ENCODE results near the gene RUNX1.

RUNX1 gene

GRCh38 chr21:34830386-34831170, 218.5 kb downstream of the RUNX1 start:
- TF ChIP-seq GATA2 (IDR thresholded peaks at IDR 0.05; ENCODE audit: low read depth, low read length), result no peak
- TF ChIP-seq GATA3 (IDR thresholded peaks at IDR 0.05; ENCODE audit: low read depth, low read length), result no peak

DNA sequence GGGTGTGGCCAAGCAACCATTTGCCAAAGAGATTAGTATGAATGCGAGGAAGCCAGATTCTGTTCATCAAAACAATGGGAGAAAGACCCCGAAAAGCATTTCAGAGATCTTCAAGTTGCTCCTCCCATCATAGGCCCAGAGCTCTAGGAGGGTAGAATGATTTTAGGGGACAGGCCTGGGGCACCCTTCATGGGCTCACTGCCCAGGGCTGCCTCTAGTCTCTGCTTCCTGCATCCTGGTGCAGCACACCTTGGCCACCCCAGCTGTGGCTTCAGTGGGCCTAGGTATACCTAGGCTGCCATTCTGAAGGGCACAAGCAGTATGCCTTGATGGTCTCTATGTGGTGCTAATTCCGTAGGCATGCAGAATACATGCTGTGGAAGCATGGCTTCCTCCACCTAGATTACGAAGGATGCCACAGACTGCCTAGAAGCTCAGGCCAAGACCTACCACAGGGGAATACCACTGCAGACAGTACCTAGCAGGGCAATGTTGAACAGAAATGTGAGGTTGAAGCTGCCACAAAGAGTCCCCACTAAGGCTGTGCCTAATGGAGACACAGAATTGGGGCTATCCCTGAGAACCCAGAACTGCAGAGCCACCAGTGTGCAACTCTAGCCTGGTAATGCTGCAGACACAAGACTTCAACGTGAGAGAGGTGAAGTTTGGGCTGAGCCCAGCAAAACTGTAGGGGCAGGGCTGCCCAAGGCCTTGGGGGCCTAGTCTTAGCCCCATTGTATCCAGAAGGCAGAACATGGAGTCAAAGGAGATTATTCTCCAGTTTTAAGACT, 221.5 kb downstream of the RUNX1 start:
- TF ChIP-seq GATA3 (IDR thresholded peaks at IDR 0.05; ENCODE audit: low read depth, low read length) (no peak), GATA2 (IDR thresholded peaks at IDR 0.05; ENCODE audit: low read depth, low read length) (no peak)

- no peak for TF ChIP-seq GATA3 (IDR thresholded peaks at IDR 0.05; ENCODE audit: low read depth, low read length)
- no peak for TF ChIP-seq GATA2 (IDR thresholded peaks at IDR 0.05; ENCODE audit: low read depth, low read length)
These were observed 222.3 kb downstream of the RUNX1 start for GRCh38 chr21:34826836-34827235.

- TF ChIP-seq GATA3 (IDR thresholded peaks at IDR 0.05; ENCODE audit: low read depth, low read length) (no peak), GATA2 (IDR thresholded peaks at IDR 0.05; ENCODE audit: low read depth, low read length) (no peak)
These were observed 223.1 kb downstream of the RUNX1 start for GRCh38 chr21:34825948-34826548.

DNA sequence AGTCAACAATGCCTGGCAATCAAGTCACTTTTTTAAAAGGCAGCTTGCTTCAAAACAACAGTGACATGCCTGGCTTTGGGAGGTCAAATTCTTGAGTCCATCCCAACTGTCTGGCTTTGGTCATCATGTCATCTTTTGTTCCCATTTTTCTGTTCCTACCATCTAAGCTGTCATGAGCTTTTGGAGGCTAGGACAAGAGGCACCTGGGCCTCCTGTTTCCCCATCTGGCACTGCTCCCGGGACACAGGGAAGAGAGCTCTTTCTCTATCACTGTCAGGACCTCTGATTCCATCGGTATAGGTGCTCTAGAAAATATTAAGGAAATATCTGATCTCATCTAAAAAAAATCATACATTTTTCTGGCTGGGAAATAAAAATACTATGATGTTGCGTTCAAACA, 224.0 kb downstream of the RUNX1 start:
- TF ChIP-seq GATA2 (IDR thresholded peaks at IDR 0.05; ENCODE audit: low read depth, low read length) (no peak), GATA3 (IDR thresholded peaks at IDR 0.05; ENCODE audit: low read depth, low read length) (no peak)

DNA sequence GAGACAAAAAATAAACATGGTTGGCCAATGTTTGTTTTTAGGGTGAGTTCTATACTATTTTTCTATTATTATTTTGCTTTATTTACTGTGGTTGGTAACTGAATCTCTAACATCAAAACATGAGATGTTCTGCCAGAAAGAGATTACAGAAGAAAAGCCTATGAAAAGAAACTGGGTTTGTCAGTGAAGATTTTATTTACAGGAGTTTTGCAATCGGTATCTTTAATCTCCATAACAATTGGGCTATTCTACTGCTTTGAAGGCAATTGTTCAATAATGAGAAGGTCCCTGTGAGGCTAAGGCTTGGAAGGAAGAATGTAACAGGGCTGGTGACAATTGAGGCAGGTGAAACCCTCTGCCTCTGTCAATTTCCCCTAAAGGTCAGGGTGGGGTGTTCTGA, 224.8 kb downstream of the RUNX1 start:
- TF ChIP-seq GATA3 (IDR thresholded peaks at IDR 0.05; ENCODE audit: low read depth, low read length) (no peak), GATA2 (IDR thresholded peaks at IDR 0.05; ENCODE audit: low read depth, low read length) (no peak)

DNA sequence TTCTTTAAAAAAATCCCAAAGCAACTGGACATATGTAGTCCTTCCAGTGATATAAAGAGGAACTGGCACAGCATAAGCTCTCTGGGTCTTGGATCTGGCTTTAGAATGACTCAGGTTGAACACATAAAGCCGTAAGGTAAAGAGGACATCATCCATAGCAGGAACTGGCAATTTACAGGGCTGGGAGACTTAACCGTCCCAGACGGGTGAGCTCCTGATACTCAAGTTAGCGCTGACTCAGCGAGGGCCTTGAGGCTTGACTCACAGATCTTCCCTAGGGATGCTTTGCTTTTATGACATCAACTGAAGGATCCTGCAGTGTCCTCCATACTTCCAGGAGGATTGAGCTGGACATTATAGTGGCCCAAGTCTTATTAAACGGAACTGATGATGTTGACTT, 226.2 kb downstream of the RUNX1 start:
- no peak for TF ChIP-seq GATA2 (IDR thresholded peaks at IDR 0.05; ENCODE audit: low read depth, low read length)
- TF ChIP-seq GATA3 (IDR thresholded peaks at IDR 0.05; ENCODE audit: low read depth, low read length), result no peak

DNA sequence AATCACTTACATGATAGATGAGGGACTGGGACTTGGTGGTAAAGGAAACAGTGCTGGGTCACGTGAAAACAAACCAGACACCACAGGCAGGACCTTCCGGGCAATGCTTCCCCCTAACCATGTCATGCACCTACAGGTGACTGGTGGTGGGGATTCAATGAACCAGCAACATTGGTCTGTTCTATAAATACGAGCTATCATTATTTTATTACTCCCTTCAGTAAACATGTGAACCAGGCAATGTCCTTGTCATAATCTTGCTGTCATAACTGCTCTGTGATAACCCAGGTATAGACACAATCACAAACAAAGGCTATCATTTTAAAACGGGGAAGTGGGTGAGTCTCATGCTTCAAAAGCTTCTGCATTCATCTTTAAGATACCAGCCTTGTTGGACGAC, 226.9 kb downstream of the RUNX1 start:
- TF ChIP-seq GATA3 (IDR thresholded peaks at IDR 0.05; ENCODE audit: low read depth, low read length) (no peak), GATA2 (IDR thresholded peaks at IDR 0.05; ENCODE audit: low read depth, low read length) (no peak)

GRCh38 chr21:34821717-34822116, 227.4 kb downstream of the RUNX1 start:
- no peak; the same call in 1 of the 2 replicates for TF ChIP-seq GATA2 (IDR thresholded peaks at IDR 0.05; ENCODE audit: low read depth, low read length)
- TF ChIP-seq GATA3 (IDR thresholded peaks at IDR 0.05; ENCODE audit: low read depth, low read length), result no peak

DNA sequence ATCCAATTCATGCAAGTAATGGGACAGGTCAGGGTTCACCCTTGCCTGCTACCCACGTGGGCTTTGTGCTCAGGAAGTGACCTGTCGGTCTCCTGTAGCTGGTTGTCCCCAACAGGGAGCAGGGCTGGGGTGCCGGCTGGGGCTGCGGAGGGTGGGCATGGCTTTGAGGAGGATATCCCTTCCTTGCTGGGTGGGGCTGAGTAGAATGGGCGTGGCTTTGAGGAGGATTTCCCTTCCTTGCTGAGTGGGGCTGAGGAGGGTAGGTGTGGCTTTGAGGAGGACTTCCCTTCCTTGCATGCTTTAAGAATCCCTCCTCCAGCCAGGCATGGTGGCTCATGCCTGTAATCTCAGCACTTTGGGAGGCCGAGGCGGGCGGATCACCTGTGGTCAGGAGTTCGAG, 229.1 kb downstream of the RUNX1 start:
- TF ChIP-seq GATA2 (IDR thresholded peaks at IDR 0.05; ENCODE audit: low read depth, low read length) (no peak), GATA3 (IDR thresholded peaks at IDR 0.05; ENCODE audit: low read depth, low read length) (no peak)

- TF ChIP-seq GATA3 (IDR thresholded peaks at IDR 0.05; ENCODE audit: low read depth, low read length) (no peak), GATA2 (IDR thresholded peaks at IDR 0.05; ENCODE audit: low read depth, low read length) (no peak)
These were observed 229.6 kb downstream of the RUNX1 start for GRCh38 chr21:34819357-34819999.

GRCh38 chr21:34818662-34819158, 230.4 kb downstream of the RUNX1 start:
- TF ChIP-seq GATA3 (IDR thresholded peaks at IDR 0.05; ENCODE audit: low read depth, low read length) (no peak), GATA2 (IDR thresholded peaks at IDR 0.05; ENCODE audit: low read depth, low read length) (no peak)

DNA sequence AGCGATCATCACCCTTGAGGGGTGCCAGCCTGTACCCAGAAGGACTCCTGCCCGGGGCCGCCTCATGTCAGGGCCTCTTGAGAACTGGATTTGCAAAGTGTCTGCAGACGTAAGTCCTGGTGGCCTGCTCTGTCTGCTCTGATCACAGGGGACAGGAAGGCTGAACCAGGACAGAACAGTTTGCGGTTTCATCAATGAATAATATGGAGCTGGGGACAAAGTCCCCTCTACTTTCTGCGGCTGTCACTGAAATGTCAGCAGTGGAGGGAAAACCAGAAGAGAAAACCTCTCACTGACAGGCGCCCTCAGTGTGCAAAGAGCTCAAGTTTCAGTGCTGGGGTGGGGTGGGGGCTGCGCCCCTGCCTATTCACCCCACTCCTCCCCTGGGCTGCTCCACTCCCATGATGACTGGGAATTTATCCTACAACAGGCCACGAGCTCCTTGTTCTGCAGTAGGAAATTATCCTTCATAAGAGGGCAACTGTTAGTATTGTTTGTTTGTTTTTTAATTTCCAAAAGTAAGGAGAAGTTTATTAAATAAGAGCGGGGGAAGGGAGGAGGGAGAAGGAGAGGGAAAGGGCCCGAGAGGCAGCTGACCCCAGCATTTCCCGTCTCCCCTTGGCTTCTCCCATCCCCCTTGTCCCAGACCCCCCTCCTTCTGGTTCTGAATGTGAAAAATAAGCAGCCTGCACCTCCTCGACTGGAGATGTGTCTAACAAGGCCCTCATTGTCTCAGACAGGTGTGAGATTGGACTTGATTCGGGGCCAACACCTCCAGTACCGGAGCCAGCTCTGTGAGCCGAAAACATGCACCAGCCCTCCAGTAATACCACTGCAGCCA, 231.1 kb downstream of the RUNX1 start:
- TF ChIP-seq GATA2 (IDR thresholded peaks at IDR 0.05; ENCODE audit: low read depth, low read length) (no peak), GATA3 (IDR thresholded peaks at IDR 0.05; ENCODE audit: low read depth, low read length) (no peak)
